ENCODE measurements around the gene TMEM131L.
"Not testable (repeated sequence)": the region's sequence is repeated elsewhere in the genome, so short reads cannot be mapped to it uniquely, and the experiment has no call there.

Gene TMEM131L

GRCh38 chr4:153466081-153466948 lies at the start of gene TMEM131L:
TSS of gene TMEM131L (plus strand) at chr4:153466360. CDS start at chr4:153466398, 38 bp downstream.
- peak; percentile 77 for DNase-seq

GRCh38 chr4:153416456-153416855 lies 49.7 kb upstream of the TMEM131L start:
- DNase-seq = not testable (repeated sequence)

GRCh38 chr4:153418121-153418520 lies 48.0 kb upstream of the TMEM131L start:
- DNase-seq = no peak

GRCh38 chr4:153418558-153418957 lies 47.6 kb upstream of the TMEM131L start:
- DNase-seq = no peak

- no peak for DNase-seq
Measured at GRCh38 chr4:153419029-153419428, 47.1 kb upstream of the TMEM131L start.

- DNase-seq = no peak
Measured at GRCh38 chr4:153419673-153420278, 46.4 kb upstream of the TMEM131L start.

- no peak for DNase-seq
Measured at GRCh38 chr4:153420361-153420760, 45.8 kb upstream of the TMEM131L start.

- DNase-seq = no peak
Measured at GRCh38 chr4:153421941-153422340, 44.2 kb upstream of the TMEM131L start.

- DNase-seq = no peak
Measured at GRCh38 chr4:153426207-153426885, 39.8 kb upstream of the TMEM131L start.

- no peak for DNase-seq
Measured at GRCh38 chr4:153427363-153428071, 38.6 kb upstream of the TMEM131L start.

GRCh38 chr4:153428941-153429475 lies 37.2 kb upstream of the TMEM131L start:
- no peak for DNase-seq

- peak; percentile 68 for DNase-seq
Measured at GRCh38 chr4:153432965-153433753, 33.0 kb upstream of the TMEM131L start.

- DNase-seq = no peak
Measured at GRCh38 chr4:153433754-153434105, 32.4 kb upstream of the TMEM131L start.

GRCh38 chr4:153434190-153434589 lies 32.0 kb upstream of the TMEM131L start:
- DNase-seq = no peak

GRCh38 chr4:153438916-153439756 lies 27.0 kb upstream of the TMEM131L start:
- DNase-seq = peak; percentile 27

GRCh38 chr4:153439831-153440230 lies 26.3 kb upstream of the TMEM131L start:
- DNase-seq = no peak

- DNase-seq = no peak
Measured at GRCh38 chr4:153440475-153440874, 25.7 kb upstream of the TMEM131L start.

GRCh38 chr4:153447175-153447905 lies 18.8 kb upstream of the TMEM131L start:
- DNase-seq = no peak

GRCh38 chr4:153448003-153448731 lies 18.0 kb upstream of the TMEM131L start:
- DNase-seq = no peak

GRCh38 chr4:153449338-153449737 lies 16.8 kb upstream of the TMEM131L start:
- no peak for DNase-seq

All from activated naive CD4-positive, alpha-beta T cell treated with Interleukin-2 at 50 U/mL for 16 hours (primary cell).